HG02852 (cell line): ENCODE data around the gene RRM2.
A peak's percentile ranks its signal among the peaks of the same experiment; 100 is the strongest.
"Not testable (repeated sequence)": the region's sequence is repeated elsewhere in the genome, so short reads cannot be mapped to it uniquely, and the experiment has no call there.

Experiments
- ATAC-seq: cut with Tn5 transposase; IDR thresholded peaks from one replicate; pipeline ENCODE4 v1.9.1; 2021; ENCODE audit warnings: mild to moderate bottlenecking, moderate library complexity; ENCODE audit not compliant: unreplicated experiment

The RRM2 gene

GRCh38 chr2:10091182-10091888, 31.2 kb upstream of the RRM2 start:
- ATAC-seq: peak; percentile 37

- not testable (repeated sequence) for ATAC-seq
These were observed 30.7 kb upstream of the RRM2 start for GRCh38 chr2:10091889-10092244.

GRCh38 chr2:10094271-10094814, 28.2 kb upstream of the RRM2 start:
- no peak for ATAC-seq

GRCh38 chr2:10095175-10095574, 27.4 kb upstream of the RRM2 start:
- no peak for ATAC-seq

GRCh38 chr2:10096641-10097040, 25.9 kb upstream of the RRM2 start:
- ATAC-seq: no peak

GRCh38 chr2:10097352-10098148, 25.0 kb upstream of the RRM2 start:
- ATAC-seq: peak; percentile 65

GRCh38 chr2:10101491-10101890, 21.0 kb upstream of the RRM2 start:
- no peak for ATAC-seq

GRCh38 chr2:10103179-10103578, 19.4 kb upstream of the RRM2 start:
- ATAC-seq: no peak

- not testable (repeated sequence) for ATAC-seq
These were observed 17.6 kb upstream of the RRM2 start for GRCh38 chr2:10104906-10105305.

GRCh38 chr2:10109311-10109710, 13.2 kb upstream of the RRM2 start:
- no peak for ATAC-seq

- ATAC-seq: no peak
These were observed 3.6 kb upstream of the RRM2 start for GRCh38 chr2:10119027-10119325.

- no peak for ATAC-seq
These were observed 2.9 kb upstream of the RRM2 start for GRCh38 chr2:10119601-10120157.

GRCh38 chr2:10120158-10120876, 2.2 kb upstream of the RRM2 start:
- ATAC-seq: peak; percentile 65

GRCh38 chr2:10120877-10121574, 1.5 kb upstream of the RRM2 start:
- ATAC-seq: no peak

GRCh38 chr2:10123281-10123680, 742 bp downstream of the RRM2 start:
- no peak for ATAC-seq

GRCh38 chr2:10124538-10125045, 2.1 kb downstream of the RRM2 start:
- no peak for ATAC-seq

- no peak for ATAC-seq
These were observed 3.5 kb downstream of the RRM2 start for GRCh38 chr2:10125842-10126631.

GRCh38 chr2:10126632-10127026, 4.1 kb downstream of the RRM2 start:
- ATAC-seq: no peak

- ATAC-seq: no peak
These were observed 5.9 kb downstream of the RRM2 start for GRCh38 chr2:10128420-10128819.

- no peak for ATAC-seq
These were observed 7.0 kb downstream of the RRM2 start for GRCh38 chr2:10129490-10129889.
